HepG2 (cell line): ENCODE results near the gene CLIC3. TPM values are rescaled to one million over a fixed set of nuclear protein-coding genes. Genes with fewer than 3 reads are reported as not detected.
A peak's percentile ranks its signal among the peaks of the same experiment; 100 is the strongest.

ENCODE experiments used
- ARNT2 ChIP-seq: sonication (generic); formaldehyde crosslinking; IDR thresholded peaks from 2 replicates; pipeline ENCODE4 v1.8.0; 2022; ENCODE audit warnings: mild to moderate bottlenecking, low read depth, missing genetic modification reagents, moderate library complexity
- BRD4 ChIP-seq: sonication (generic); formaldehyde crosslinking; IDR thresholded peaks from 2 replicates; pipeline ENCODE4 v1.4.0; 2020; ENCODE audit warnings: missing genetic modification reagents
- CSRNP1 ChIP-seq: sonication (generic); formaldehyde crosslinking; IDR thresholded peaks from 2 replicates; pipeline ENCODE4 v1.8.1; 2023; ENCODE audit warnings: mild to moderate bottlenecking, missing genetic modification reagents
- DNMT1 ChIP-seq: sonication (generic); formaldehyde crosslinking; IDR thresholded peaks from 2 replicates; pipeline ENCODE4 v1.5.1; 2020; ENCODE audit warnings: mild to moderate bottlenecking, missing genetic modification reagents
- DRAP1 ChIP-seq: IDR thresholded peaks from 2 replicates; pipeline ENCODE4 v1.6.1; 2016; ENCODE audit warnings: missing genetic modification reagents, missing compliant biosample characterization
- HINFP ChIP-seq: sonication (generic); formaldehyde crosslinking; IDR thresholded peaks from 2 replicates; pipeline ENCODE4 v1.4.0; 2020; ENCODE audit warnings: low read depth, mild to moderate bottlenecking, missing genetic modification reagents
- JUND ChIP-seq: sonication (generic); formaldehyde crosslinking; IDR thresholded peaks from 2 replicates; pipeline ENCODE4 v1.8.0; 2022; ENCODE audit warnings: mild to moderate bottlenecking, missing genetic modification reagents
- SALL1 ChIP-seq: sonication (generic); formaldehyde crosslinking; IDR thresholded peaks from 2 replicates; pipeline ENCODE4 v1.8.0; 2022; ENCODE audit warnings: mild to moderate bottlenecking, missing genetic modification reagents
- SIX4 ChIP-seq: sonication (generic); formaldehyde crosslinking; IDR thresholded peaks from 2 replicates; pipeline ENCODE4 v1.4.0; 2020; ENCODE audit warnings: missing genetic modification reagents
- SP5 ChIP-seq: IDR thresholded peaks from 2 replicates; pipeline ENCODE4 v1.6.1; 2016; ENCODE audit warnings: low read depth, borderline replicate concordance
- U2AF1 ChIP-seq: fragments of 200-400 bp; formaldehyde crosslinking; optimal IDR thresholded peaks from 2 replicates; pipeline ENCODE3; 2017; ENCODE audit warnings: mild to moderate bottlenecking, low read depth, low read length
- ZBTB33 ChIP-seq: sonication (generic); formaldehyde crosslinking; IDR thresholded peaks from 2 replicates; pipeline ENCODE4 v1.4.0; 2020; ENCODE audit warnings: missing genetic modification reagents
- ZFP62 ChIP-seq: sonication (generic); formaldehyde crosslinking; IDR thresholded peaks from 2 replicates; pipeline ENCODE4 v1.4.0; 2020; ENCODE audit warnings: missing genetic modification reagents
- ZNF234 ChIP-seq: sonication (generic); formaldehyde crosslinking; conservative IDR thresholded peaks from 2 replicates; pipeline ENCODE4 v1.5.1; 2020; ENCODE audit warnings: mild to moderate bottlenecking, missing genetic modification reagents
- ZNF543 ChIP-seq: sonication (generic); formaldehyde crosslinking; IDR thresholded peaks from 2 replicates; pipeline ENCODE4 v1.4.0; 2020; ENCODE audit warnings: mild to moderate bottlenecking, missing genetic modification reagents
- ZNF646 ChIP-seq: sonication (generic); formaldehyde crosslinking; IDR thresholded peaks from 2 replicates; pipeline ENCODE4 v1.9.0; 2021; ENCODE audit warnings: mild to moderate bottlenecking, missing genetic modification reagents
- ZSCAN25 ChIP-seq: sonication (generic); formaldehyde crosslinking; IDR thresholded peaks from 2 replicates; pipeline ENCODE4 v1.8.0; 2022; ENCODE audit warnings: mild to moderate bottlenecking, missing genetic modification reagents
- polyA plus RNA-seq, 8 experiments: library from polyadenylated mRNA; depleted of rRNA in 3 of 8; stranded (reverse) in 7 of 8; unstranded in 1 of 8; fragments of >200 nt; fragmentation: Illumina TruSeq in 4 of 8; extraction: Trizol in 4 of 8; gene quantifications; 2 replicates each; pipeline versions ENCODE4 v1.2.1 to v1.2.3, GENCODE V29; 2011 to 2016; ENCODE audit warnings: low read depth in 4 of 8, missing spikeins in 1 of 8, mixed read lengths in 1 of 8; ENCODE audit not compliant: insufficient read depth in 1 of 8
- total RNA-seq, 5 experiments: library from RNA; depleted of rRNA; stranded (reverse); fragments of >200 nt; fragmentation: Illumina TruSeq; extraction: Trizol; gene quantifications; 2 replicates each; pipeline ENCODE4 v1.2.3, GENCODE V29; 2016; ENCODE audit warnings: low read depth in 1 of 5

CLIC3 gene
- total and polyA plus RNA-seq, 2 of the 13 experiments (the other 11 are each of a cell fraction or from before 2014, with no cell fraction given): 0.51 to 1.5 TPM

- TF ChIP-seq JUND (CRISPR knock-in tag): peak; percentile 44; the same call in 1 of the 2 replicates
- no peak for TF ChIP-seq SIX4
- TF ChIP-seq ZFP62 (CRISPR knock-in tag): no peak
- peak; percentile 95 for TF ChIP-seq DRAP1 (CRISPR knock-in tag)
- no peak for TF ChIP-seq ZNF234 (CRISPR knock-in tag)
- TF ChIP-seq ZNF646: no peak
- 0 out of 2 replicates have a peak, but pooled peaks have one; percentile 13 for TF ChIP-seq ARNT2 (CRISPR knock-in tag)
- peak; percentile 51; the same call in 1 of the 2 replicates for TF ChIP-seq SALL1 (CRISPR knock-in tag)
- TF ChIP-seq SP5 (CRISPR knock-in tag): peak; percentile 67; the same call in 1 of the 2 replicates
- TF ChIP-seq ZNF543 (CRISPR knock-in tag): no peak
- TF ChIP-seq ZSCAN25 (CRISPR knock-in tag): no peak
- TF ChIP-seq DNMT1: peak; percentile 70; the same call in 1 of the 2 replicates
- TF ChIP-seq ZBTB33: no peak; the same call in 1 of the 2 replicates
- TF ChIP-seq CSRNP1 (CRISPR knock-in tag): no peak
- no peak for TF ChIP-seq U2AF1
- peak; percentile 18; the same call in 1 of the 2 replicates for TF ChIP-seq HINFP (CRISPR knock-in tag)
- TF ChIP-seq BRD4 (CRISPR knock-in tag): peak; percentile 80
Measured at GRCh38 chr9:136949817-136950655, 46.3 kb downstream of the CLIC3 start (continued).
